ENCODE data around the gene SLC7A9. TPM values are rescaled to one million over a fixed set of nuclear protein-coding genes. Genes with fewer than 3 reads are reported as not detected.

The SLC7A9 gene
- polyA plus RNA-seq, 3 donors, result 0.13 TPM; not detected in 2

GRCh38 chr19:32861596-32861995, 8.0 kb downstream of the SLC7A9 start:
- H3K9ac ChIP-seq (ENCODE audit: insufficient read depth, low read length, poor library complexity, severe bottlenecking), result no peak overlapping the region
- Mint-ChIP-seq H3K9me3 (peaks cover 0 to 2% (median 0%) of the 10 kb centered on the region in 7 donors), H3K27ac (no peak overlapping the region), H3K4me1 (no peaks in the 10 kb centered on the region), H3K27me3 (ENCODE audit: low read depth in 3 of 3) (peaks cover 0 to 2% (median 1%) of the 10 kb centered on the region in 3 donors), H3K4me3 (no peak overlapping the region), H3K36me3 (no peaks in the 10 kb centered on the region)
- H3K79me2 ChIP-seq (ENCODE audit: insufficient read depth, low read length), result no peaks in the 10 kb centered on the region
- H3K27me3 ChIP-seq (ENCODE audit: control insufficient read depth in 2 of 2, insufficient read depth in 2 of 2, low read length in 2 of 2), result no peaks in the 10 kb centered on the region
- no peak for TF ChIP-seq CTCF (IDR thresholded peaks at IDR 0.05)
- no peak overlapping the region for H3K4me2 ChIP-seq (replicated peaks; ENCODE audit: extremely low read depth, low read length, poor library complexity, severe bottlenecking)
- no peaks in the 10 kb centered on the region for H4K20me1 ChIP-seq (ENCODE audit: insufficient read depth, low read length)
- no peak overlapping the region for H2AFZ ChIP-seq (ENCODE audit: insufficient read depth, low read depth, low read length, poor library complexity, severe bottlenecking)
- no peaks in the 10 kb centered on the region for H3K36me3 ChIP-seq (replicated peaks in 1 of 2; ENCODE audit: control insufficient read depth in 1 of 2, insufficient read depth in 2 of 2, low read length in 2 of 2)
- no peaks in the 10 kb centered on the region for H3K9me3 ChIP-seq (replicated peaks in 1 of 2; ENCODE audit: control insufficient read depth in 1 of 2, insufficient read depth in 1 of 2, low read length in 2 of 2)
- no peaks in the 10 kb centered on the region for H3K4me1 ChIP-seq (ENCODE audit: control insufficient read depth in 1 of 2, insufficient read depth in 2 of 2, low read length in 2 of 2)
- 100% methylated on average over 2 of the region's 3 CpGs for WGBS (ENCODE audit: insufficient coverage)
- H3K27ac ChIP-seq (ENCODE audit: low read depth in 1 of 2, low read length in 2 of 2), result no peak overlapping the region
- intact Hi-C loops (cut with micrococcal nuclease), result no loop called here
- no peak overlapping the region for H3K4me3 ChIP-seq (replicated peaks in 1 of 3; ENCODE audit: low read depth in 2 of 3, low read length in 3 of 3)
- no peak for DNase-seq

GRCh38 chr19:32859591-32859990, 10.0 kb downstream of the SLC7A9 start:
- DNase-seq, result no peak
- Mint-ChIP-seq H3K27me3 (ENCODE audit: low read depth in 3 of 3) (peaks cover 0 to 2% (median 1%) of the 10 kb centered on the region in 3 donors), H3K4me1 (no peaks in the 10 kb centered on the region), H3K9me3 (peaks cover 0 to 2% (median 0%) of the 10 kb centered on the region in 7 donors), H3K27ac (peak overlapping the region in 1 of 7 donors; percentile 75), H3K36me3 (no peaks in the 10 kb centered on the region), H3K4me3 (no peak overlapping the region)
- H3K27ac ChIP-seq (ENCODE audit: low read depth in 1 of 2, low read length in 2 of 2), result no peak overlapping the region
- H3K9me3 ChIP-seq (replicated peaks in 1 of 2; ENCODE audit: control insufficient read depth in 1 of 2, insufficient read depth in 1 of 2, low read length in 2 of 2), result no peaks in the 10 kb centered on the region
- intact Hi-C loops (cut with micrococcal nuclease), result no loop called here
- no peak overlapping the region for H3K9ac ChIP-seq (ENCODE audit: insufficient read depth, low read length, poor library complexity, severe bottlenecking)
- no peaks in the 10 kb centered on the region for H3K79me2 ChIP-seq (ENCODE audit: insufficient read depth, low read length)
- no peaks in the 10 kb centered on the region for H3K36me3 ChIP-seq (replicated peaks in 1 of 2; ENCODE audit: control insufficient read depth in 1 of 2, insufficient read depth in 2 of 2, low read length in 2 of 2)
- H3K4me1 ChIP-seq (ENCODE audit: control insufficient read depth in 1 of 2, insufficient read depth in 2 of 2, low read length in 2 of 2), result no peaks in the 10 kb centered on the region
- TF ChIP-seq CTCF (IDR thresholded peaks at IDR 0.05), result no peak
- no peak overlapping the region for H3K4me2 ChIP-seq (replicated peaks; ENCODE audit: extremely low read depth, low read length, poor library complexity, severe bottlenecking)
- H3K4me3 ChIP-seq (replicated peaks in 1 of 3; ENCODE audit: low read depth in 2 of 3, low read length in 3 of 3), result no peak overlapping the region
- no peaks in the 10 kb centered on the region for H4K20me1 ChIP-seq (ENCODE audit: insufficient read depth, low read length)
- H2AFZ ChIP-seq (ENCODE audit: insufficient read depth, low read depth, low read length, poor library complexity, severe bottlenecking), result no peak overlapping the region
- WGBS (ENCODE audit: insufficient coverage), result 93% methylated on average over 19 of the region's 19 CpGs
- no peaks in the 10 kb centered on the region for H3K27me3 ChIP-seq (ENCODE audit: control insufficient read depth in 2 of 2, insufficient read depth in 2 of 2, low read length in 2 of 2)

All from CD14-positive monocyte (primary cell).